HEK293T (cell line): ENCODE measurements around the gene PDCD7.

ENCODE experiments used
- CTCF ChIA-PET: fragments of 350-600 bp; formaldehyde crosslinking; extraction: SDS; loops from one replicate; lab custom pipeline; 2021; ENCODE audit warnings: antibody characterized with exemption, inconsistent platforms; lab: Yijun Ruan, JAX
- POLR2A ChIA-PET: fragments of 350-600 bp; formaldehyde crosslinking; extraction: SDS; loops from one replicate; lab custom pipeline; 2020; ENCODE audit warnings: antibody characterized with exemption, inconsistent platforms; lab: Yijun Ruan, JAX
- DNase-seq: peaks from one replicate; pipeline ENCODE4 v3.0.0; 2012; ENCODE audit warnings: mixed read lengths; ENCODE audit errors: extremely low spot score
- ARNT ChIP-seq: fragments of 450-650 bp; IDR thresholded peaks from 2 replicates; pipeline ENCODE4 v1.6.1; 2017; ENCODE audit warnings: mild to moderate bottlenecking
- BHLHE40 ChIP-seq: fragments of 450-650 bp; IDR thresholded peaks from 2 replicates; pipeline ENCODE4 v1.6.1; 2016; ENCODE audit warnings: mild to moderate bottlenecking, moderate library complexity, borderline replicate concordance
- CTBP1 ChIP-seq: fragments of 450-650 bp; IDR thresholded peaks from 2 replicates; pipeline ENCODE4 v1.6.1; 2016; ENCODE audit warnings: borderline replicate concordance
- ELF4 ChIP-seq: fragments of 450-650 bp; IDR thresholded peaks from 2 replicates; pipeline ENCODE4 v1.6.1; 2017; ENCODE audit warnings: antibody characterized with exemption
- FOXA1 ChIP-seq: fragments of 450-650 bp; IDR thresholded peaks from 2 replicates; pipeline ENCODE4 v1.6.1; 2016; ENCODE audit warnings: mild to moderate bottlenecking
- FOXK2 ChIP-seq: fragments of 450-650 bp; IDR thresholded peaks from 2 replicates; pipeline ENCODE4 v1.6.1; 2016; ENCODE audit warnings: mild to moderate bottlenecking
- FOXM1 ChIP-seq: fragments of 450-650 bp; IDR thresholded peaks from 2 replicates; pipeline ENCODE4 v1.6.1; 2017; ENCODE audit warnings: mild to moderate bottlenecking, borderline replicate concordance
- HDGF ChIP-seq: fragments of 450-650 bp; IDR thresholded peaks from 2 replicates; pipeline ENCODE4 v1.6.1; 2017; ENCODE audit warnings: antibody characterized with exemption, borderline replicate concordance
- L3MBTL2 ChIP-seq: fragments of 450-650 bp; conservative IDR thresholded peaks from 2 replicates; pipeline ENCODE4 v1.6.1; 2016; ENCODE audit warnings: mild to moderate bottlenecking
- LEF1 ChIP-seq: fragments of 450-650 bp; IDR thresholded peaks from 2 replicates; pipeline ENCODE4 v1.6.1; 2017; ENCODE audit warnings: mild to moderate bottlenecking, borderline replicate concordance
- NFRKB ChIP-seq: fragments of 450-650 bp; IDR thresholded peaks from 2 replicates; pipeline ENCODE4 v1.6.1; 2016; ENCODE audit warnings: mild to moderate bottlenecking, moderate library complexity
- PKNOX1 ChIP-seq: fragments of 450-650 bp; IDR thresholded peaks from 2 replicates; pipeline ENCODE4 v1.6.1; 2016
- SP1 ChIP-seq: fragments of 450-650 bp; IDR thresholded peaks from 2 replicates; pipeline ENCODE4 v1.6.1; 2017
- SUZ12 ChIP-seq: fragments of 450-650 bp; IDR thresholded peaks from 2 replicates; pipeline ENCODE4 v1.6.1; 2016; ENCODE audit warnings: mild to moderate bottlenecking
- TARDBP ChIP-seq: fragments of 450-650 bp; IDR thresholded peaks from 2 replicates; pipeline ENCODE4 v1.6.1; 2016
- ZNF384 ChIP-seq: fragments of 450-650 bp; IDR thresholded peaks from 2 replicates; pipeline ENCODE4 v1.6.1; 2016

PDCD7 gene

DNA sequence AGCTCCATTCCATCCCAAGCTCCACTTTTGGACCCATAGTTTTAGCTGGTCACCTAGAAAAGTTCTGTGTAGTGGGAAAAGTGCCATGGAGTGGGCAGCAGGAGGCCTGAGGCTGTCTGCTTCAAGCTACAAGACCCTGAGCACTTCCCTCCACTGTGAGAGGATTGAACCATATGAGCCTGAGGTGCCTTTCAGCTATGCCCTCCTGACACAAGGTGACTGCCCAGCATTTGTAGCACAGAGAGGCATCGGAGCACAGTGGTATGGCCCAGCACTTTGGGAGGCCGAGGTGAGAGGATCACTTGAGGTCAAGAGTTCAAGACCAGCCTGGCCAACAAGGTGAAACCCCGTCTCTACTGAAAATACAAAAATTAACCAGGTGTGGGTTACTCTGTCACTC, 61.0 kb downstream of the PDCD7 start:
- TF ChIP-seq L3MBTL2, result no peak
- TF ChIP-seq SUZ12, result no peak
- ChIA-PET POLR2A (no interaction called here), CTCF (no interaction called here)
- DNase-seq, result no peak

DNA sequence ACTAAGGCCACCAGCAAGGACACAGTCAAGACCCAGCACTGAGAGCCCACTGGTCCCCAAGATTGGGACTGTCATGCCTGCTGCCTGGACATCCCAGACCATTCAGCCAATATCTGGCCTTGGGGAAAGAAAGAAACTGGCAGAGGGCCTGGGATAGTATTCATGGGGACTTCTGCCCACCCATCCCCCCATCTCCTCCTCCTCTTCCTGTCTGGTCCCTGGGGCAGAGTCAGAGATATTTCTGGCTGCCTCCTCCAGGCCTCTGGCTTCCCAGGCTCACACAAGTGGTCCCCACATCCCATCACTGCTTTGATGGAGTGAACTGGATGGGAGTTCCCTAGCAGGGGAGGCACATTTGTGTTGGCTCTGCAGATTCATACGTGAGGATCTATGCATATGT, 61.6 kb downstream of the PDCD7 start:
- CTCF ChIA-PET, result no interaction called here
- POLR2A ChIA-PET, result no interaction called here
- no peak for TF ChIP-seq HDGF
- TF ChIP-seq PKNOX1, result no peak
- no peak for TF ChIP-seq ELF4
- TF ChIP-seq FOXK2, result no peak
- TF ChIP-seq L3MBTL2, result no peak
- no peak for TF ChIP-seq ZNF384
- TF ChIP-seq SP1, result no peak
- DNase-seq, result no peak

DNA sequence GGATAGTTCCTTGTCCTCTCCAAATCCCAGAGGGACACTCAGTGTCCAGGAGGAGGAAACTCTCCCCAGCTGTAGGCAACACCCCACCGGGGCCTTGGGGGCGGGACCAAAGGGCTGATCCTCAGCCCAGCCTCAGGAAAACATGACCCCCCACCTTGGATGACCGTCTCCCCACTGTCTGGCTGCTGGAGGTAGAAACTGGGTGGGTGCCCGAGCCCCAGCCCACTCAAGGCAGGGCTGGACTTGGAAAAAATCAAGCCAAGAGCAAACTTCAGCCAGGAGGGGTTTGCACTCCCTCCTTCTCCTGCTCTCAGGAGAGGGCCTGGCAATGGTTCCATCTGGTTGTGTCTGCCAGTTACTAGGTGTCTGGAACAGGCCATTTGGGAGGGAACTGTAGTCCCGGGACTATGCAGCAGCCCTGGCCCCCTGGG, 62.2 kb downstream of the PDCD7 start:
- ChIA-PET POLR2A (no interaction called here), CTCF (no interaction called here)
- TF ChIP-seq PKNOX1, result no peak
- no peak for DNase-seq

GRCh38 chr15:65069779-65070546, 63.6 kb downstream of the PDCD7 start:
- POLR2A ChIA-PET, result interaction anchor here (0.9 to 1.6 kb wide), 2 partner anchors 9 to 235 kb away, joined by 3 to 4 read pairs; partner anchors contain the start of gene RNU5B-1
- DNase-seq, result no peak
- CTCF ChIA-PET, result no interaction called here
- TF ChIP-seq FOXA1 (no peak), HDGF (no peak), ELF4 (no peak), NFRKB (no peak), SUZ12 (no peak), FOXK2 (no peak), ARNT (no peak), L3MBTL2 (no peak), SP1 (no peak), LEF1 (no peak), TARDBP (no peak), BHLHE40 (no peak)

GRCh38 chr15:65069179-65069578, 64.4 kb downstream of the PDCD7 start:
- POLR2A ChIA-PET, result interaction anchor here (0.9 to 1.6 kb wide), 2 partner anchors 9 to 235 kb away, joined by 3 to 4 read pairs; partner anchors contain the start of gene RNU5B-1
- CTCF ChIA-PET, result no interaction called here
- TF ChIP-seq ELF4 (no peak), FOXM1 (no peak), ARNT (no peak), NFRKB (no peak), PKNOX1 (no peak), FOXK2 (no peak), L3MBTL2 (no peak), TARDBP (no peak), LEF1 (no peak), FOXA1 (no peak), HDGF (no peak), BHLHE40 (no peak)
- no peak for DNase-seq

GRCh38 chr15:65068403-65068788, 65.2 kb downstream of the PDCD7 start:
- DNase-seq, result no peak
- no peak for TF ChIP-seq FOXA1
- TF ChIP-seq TARDBP, result no peak
- TF ChIP-seq SUZ12, result no peak
- TF ChIP-seq FOXK2, result no peak
- no peak for TF ChIP-seq ARNT
- TF ChIP-seq L3MBTL2, result no peak
- no peak for TF ChIP-seq LEF1
- TF ChIP-seq CTBP1, result no peak
- no peak for TF ChIP-seq ELF4
- no peak for TF ChIP-seq SP1
- TF ChIP-seq HDGF, result no peak
- no peak for TF ChIP-seq PKNOX1
- no peak for TF ChIP-seq FOXM1
- no peak for TF ChIP-seq BHLHE40
- TF ChIP-seq ZNF384, result no peak
- TF ChIP-seq NFRKB, result no peak
- CTCF ChIA-PET, result no interaction called here
- POLR2A ChIA-PET, result no interaction called here
